GM12864 (cell line): ENCODE measurements around the gene MYO16.

Experiments
- DNase-seq: peaks from one replicate; pipeline ENCODE4 v3.0.0-alpha.2; 2011; ENCODE audit warnings: low read depth
- H3K4me3 ChIP-seq: 2 replicates; pipeline ENCODE4 v1.5.1; 2011; ENCODE audit warnings: mild to moderate bottlenecking, low read depth, low read length, control low read depth
- TF ChIP-seq, protein P1 (sequence below): IDR thresholded peaks from 2 replicates; pipeline ENCODE4 v1.5.1; 2011; ENCODE audit warnings: low read depth, mild to moderate bottlenecking, moderate library complexity, low read length, control low read depth, inconsistent platforms; ENCODE audit errors: missing control alignments

The MYO16 gene

GRCh38 chr13:109111141-109111540, 481.7 kb downstream of the MYO16 start:
- no peak overlapping the region for H3K4me3 ChIP-seq
- TF ChIP-seq, protein P1, sequence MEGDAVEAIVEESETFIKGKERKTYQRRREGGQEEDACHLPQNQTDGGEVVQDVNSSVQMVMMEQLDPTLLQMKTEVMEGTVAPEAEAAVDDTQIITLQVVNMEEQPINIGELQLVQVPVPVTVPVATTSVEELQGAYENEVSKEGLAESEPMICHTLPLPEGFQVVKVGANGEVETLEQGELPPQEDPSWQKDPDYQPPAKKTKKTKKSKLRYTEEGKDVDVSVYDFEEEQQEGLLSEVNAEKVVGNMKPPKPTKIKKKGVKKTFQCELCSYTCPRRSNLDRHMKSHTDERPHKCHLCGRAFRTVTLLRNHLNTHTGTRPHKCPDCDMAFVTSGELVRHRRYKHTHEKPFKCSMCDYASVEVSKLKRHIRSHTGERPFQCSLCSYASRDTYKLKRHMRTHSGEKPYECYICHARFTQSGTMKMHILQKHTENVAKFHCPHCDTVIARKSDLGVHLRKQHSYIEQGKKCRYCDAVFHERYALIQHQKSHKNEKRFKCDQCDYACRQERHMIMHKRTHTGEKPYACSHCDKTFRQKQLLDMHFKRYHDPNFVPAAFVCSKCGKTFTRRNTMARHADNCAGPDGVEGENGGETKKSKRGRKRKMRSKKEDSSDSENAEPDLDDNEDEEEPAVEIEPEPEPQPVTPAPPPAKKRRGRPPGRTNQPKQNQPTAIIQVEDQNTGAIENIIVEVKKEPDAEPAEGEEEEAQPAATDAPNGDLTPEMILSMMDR: no peak
- no peak for DNase-seq

DNA sequence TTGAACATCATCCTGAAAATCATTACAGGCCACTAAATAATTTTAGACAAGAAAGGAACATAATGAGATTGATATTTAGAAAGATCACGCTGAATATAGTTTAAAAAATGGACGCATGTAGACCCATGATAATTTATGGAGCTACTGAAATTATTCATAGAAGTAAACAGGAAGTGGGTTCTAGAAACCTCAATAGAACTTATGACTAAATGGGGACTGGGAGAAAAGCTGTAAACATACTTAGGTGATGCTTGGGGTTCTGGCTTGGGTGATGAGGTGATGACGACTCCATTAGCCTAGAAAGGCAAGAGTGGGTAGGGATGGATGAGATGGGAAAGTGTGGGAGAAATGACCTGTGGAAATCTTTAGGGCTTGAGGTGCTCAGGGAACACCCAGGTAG, 484.0 kb downstream of the MYO16 start:
- TF ChIP-seq, protein P1: no peak
- no peak overlapping the region for H3K4me3 ChIP-seq
- no peak for DNase-seq

DNA sequence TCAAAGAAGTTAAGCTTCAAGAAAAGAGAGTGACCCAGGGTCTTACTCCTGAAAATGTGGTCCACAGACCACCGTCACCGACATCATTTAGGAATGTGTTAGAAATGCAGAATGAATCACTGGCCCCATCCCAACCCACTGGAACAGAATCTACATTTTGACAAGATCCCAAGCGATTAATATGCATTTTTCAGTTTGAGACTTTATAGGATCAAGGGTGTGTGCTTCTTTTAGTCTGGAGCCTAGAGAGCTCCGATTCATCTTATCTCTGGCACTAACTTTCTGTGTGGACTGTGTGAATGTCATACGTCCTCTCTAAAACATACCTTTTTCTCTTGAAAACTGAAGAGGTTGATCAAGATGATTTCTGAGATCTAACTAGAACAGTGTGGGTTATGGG, 484.8 kb downstream of the MYO16 start:
- H3K4me3 ChIP-seq: no peak overlapping the region
- TF ChIP-seq, protein P1: no peak
- no peak for DNase-seq

DNA sequence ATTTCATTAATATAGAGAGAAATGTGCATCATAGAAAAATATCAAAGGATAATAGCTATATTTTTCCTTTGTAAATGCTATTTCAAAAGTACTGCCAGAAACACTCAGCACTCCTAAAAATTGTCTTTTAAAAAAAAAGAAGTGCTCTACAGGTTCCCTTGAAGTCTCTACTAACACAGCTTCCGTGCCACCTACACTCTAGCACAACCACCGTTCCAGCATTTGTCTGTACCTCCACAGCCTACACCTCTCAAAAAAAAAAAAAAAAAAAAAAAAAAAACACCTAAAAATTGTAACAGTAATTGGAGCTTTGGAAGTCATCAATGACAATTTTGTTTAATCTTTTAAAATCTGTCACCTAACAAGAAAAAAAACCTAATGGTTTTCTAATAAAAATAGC, 485.6 kb downstream of the MYO16 start:
- TF ChIP-seq, protein P1: no peak
- no peak for DNase-seq
- no peak overlapping the region for H3K4me3 ChIP-seq

GRCh38 chr13:109118521-109118920, 489.1 kb downstream of the MYO16 start:
- DNase-seq: no peak
- TF ChIP-seq, protein P1: no peak
- no peak overlapping the region for H3K4me3 ChIP-seq

- no peak for DNase-seq
- TF ChIP-seq, protein P1: no peak
- H3K4me3 ChIP-seq: no peak overlapping the region
Observed at GRCh38 chr13:109119896-109120295, 490.5 kb downstream of the MYO16 start.

DNA sequence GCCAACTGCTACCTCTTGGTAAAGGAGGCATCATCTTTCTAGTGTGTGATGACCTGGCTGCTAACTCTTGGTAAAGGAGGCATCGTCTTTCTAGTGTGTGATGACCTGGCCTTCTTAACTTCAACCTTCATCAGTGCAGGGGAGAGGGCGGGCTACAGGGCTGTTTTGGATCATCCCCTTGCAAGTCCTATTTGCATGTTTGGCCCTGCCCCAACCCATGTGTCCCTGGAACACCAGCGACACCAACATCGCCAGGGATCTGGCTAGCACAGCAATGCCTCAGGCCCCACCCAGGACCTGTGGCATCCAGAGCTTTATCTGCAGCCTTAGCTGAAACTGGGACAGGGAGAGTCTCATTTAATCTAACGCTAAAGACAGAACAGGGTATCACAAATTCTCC, 492.4 kb downstream of the MYO16 start:
- DNase-seq: no peak
- H3K4me3 ChIP-seq: no peak overlapping the region
- TF ChIP-seq, protein P1: no peak
